Suprapubic skin (tissue), 4 donors: ENCODE measurements around the gene PTAFR. TPM values are rescaled to one million over a fixed set of nuclear protein-coding genes. Genes with fewer than 3 reads are reported as not detected.

Experiments
- DNase-seq, 2 donors: peaks; one replicate each; pipeline ENCODE4 v3.0.0-alpha.2; 2019; ENCODE audit warnings: low spot score in 2 of 2
- H3K27ac ChIP-seq: fragments of 200-600 bp; sonication (generic); one replicate; pipeline ENCODE4 v1.5.1; 2019
- H3K27me3 ChIP-seq: fragments of 200-600 bp; sonication (generic); one replicate; pipeline ENCODE4 v1.5.1; 2019
- H3K36me3 ChIP-seq: fragments of 200-600 bp; sonication (generic); one replicate; pipeline ENCODE4 v1.5.1; 2019
- H3K4me1 ChIP-seq: fragments of 200-600 bp; sonication (generic); one replicate; pipeline ENCODE4 v1.5.1; 2019
- H3K4me3 ChIP-seq: fragments of 200-600 bp; sonication (generic); one replicate; pipeline ENCODE4 v1.5.1; 2019; ENCODE audit warnings: mild to moderate bottlenecking
- H3K9me3 ChIP-seq: fragments of 200-600 bp; sonication (generic); one replicate; pipeline ENCODE4 v1.5.1; 2019
- CTCF ChIP-seq, 2 donors: fragments of 200-600 bp in 1 of 2; fragments of 450-650 bp in 1 of 2; sonication (generic) in 1 of 2; IDR thresholded peaks; one replicate each; pipeline ENCODE4 v1.5.1; 2016 to 2019; ENCODE audit warnings: antibody characterized with exemption in 2 of 2, mild to moderate bottlenecking in 1 of 2, moderate library complexity in 1 of 2
- EP300 ChIP-seq: sonication (generic); formaldehyde crosslinking; IDR thresholded peaks from one replicate; pipeline ENCODE4 v1.6.1; 2017; ENCODE audit warnings: antibody characterized with exemption
- POLR2A ChIP-seq, 2 donors: fragments of 450-650 bp; IDR thresholded peaks; one replicate each; pipeline ENCODE4 v1.6.1; 2017; ENCODE audit warnings: antibody characterized with exemption in 2 of 2, mild to moderate bottlenecking in 2 of 2, moderate library complexity in 2 of 2
- POLR2AphosphoS5 ChIP-seq, 3 donors: sonication (generic); formaldehyde crosslinking; IDR thresholded peaks; one replicate each; pipeline ENCODE4 v1.6.1; 2017; ENCODE audit warnings: antibody characterized with exemption in 3 of 3
- WGBS: methylation state at CpG from one replicate; pipeline ENCODE4 v1.1.5; 2018; 5-methylcytosine and 5-hydroxymethylcytosine counted together
- total RNA-seq, 4 donors: library from RNA; depleted of rRNA; stranded (reverse); fragments of >200 nt; gene quantifications; one replicate each; pipeline ENCODE4 v1.1.0, GENCODE V29; 2016

Gene PTAFR, protein sequence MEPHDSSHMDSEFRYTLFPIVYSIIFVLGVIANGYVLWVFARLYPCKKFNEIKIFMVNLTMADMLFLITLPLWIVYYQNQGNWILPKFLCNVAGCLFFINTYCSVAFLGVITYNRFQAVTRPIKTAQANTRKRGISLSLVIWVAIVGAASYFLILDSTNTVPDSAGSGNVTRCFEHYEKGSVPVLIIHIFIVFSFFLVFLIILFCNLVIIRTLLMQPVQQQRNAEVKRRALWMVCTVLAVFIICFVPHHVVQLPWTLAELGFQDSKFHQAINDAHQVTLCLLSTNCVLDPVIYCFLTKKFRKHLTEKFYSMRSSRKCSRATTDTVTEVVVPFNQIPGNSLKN
- 1 to 10 TPM; 3.3 to 6.8 (median 5.5) TPM for total RNA-seq

DNA sequence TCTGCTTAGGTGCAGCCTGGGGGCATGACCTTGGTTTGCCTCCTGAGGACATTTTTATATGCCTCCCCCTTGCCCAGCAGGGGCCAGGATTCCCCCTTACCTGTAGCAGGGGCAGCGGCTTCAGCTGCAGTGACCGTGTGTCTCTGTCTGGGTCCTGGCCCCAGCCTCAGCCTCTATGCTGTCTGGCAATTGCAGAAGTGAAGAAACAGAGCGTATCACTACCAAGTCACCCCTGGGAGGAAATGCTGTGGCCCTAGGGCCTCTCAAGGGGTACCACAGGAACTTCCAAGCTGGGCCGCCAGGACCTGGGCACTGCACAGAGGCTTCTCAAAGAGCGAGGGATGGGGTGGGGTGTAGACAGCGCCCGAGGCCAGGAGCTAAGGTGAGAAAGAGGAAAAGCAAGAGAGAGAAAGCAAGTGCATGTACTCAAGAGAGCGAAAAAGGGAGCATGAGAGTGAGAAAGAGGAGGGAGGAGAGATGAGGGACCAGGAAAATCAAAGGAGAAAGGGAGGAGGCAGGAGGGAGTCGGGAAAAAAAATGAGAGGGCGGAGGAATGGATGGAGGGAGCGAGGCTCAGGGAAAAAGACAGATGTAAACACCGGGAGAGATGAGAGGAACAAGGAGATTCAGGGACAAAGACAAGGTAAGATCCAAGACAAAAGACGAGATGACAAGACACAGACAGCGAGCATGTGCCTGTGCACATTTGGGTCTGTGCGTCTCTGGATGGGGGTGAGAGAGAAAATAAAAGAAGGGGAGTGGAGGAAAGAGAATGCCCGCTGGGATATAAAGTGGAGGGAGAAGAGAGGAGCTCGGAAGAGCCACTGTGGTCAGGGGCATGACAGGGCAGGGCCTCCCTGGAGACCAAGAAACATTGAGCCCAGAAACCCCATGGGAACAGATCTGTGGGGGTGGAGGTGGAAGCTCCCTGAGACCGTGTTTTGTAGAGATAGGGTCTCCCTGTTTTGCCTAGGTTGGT, at the start of gene PTAFR:
PTAFR (minus strand) TSS at position 199 of the 979 bp plus-strand sequence. CDS start 25,669 bp downstream, outside the sequence.
- peaks cover 11% of the 10 kb centered on the region for H3K4me1 ChIP-seq
- no peaks in the 10 kb centered on the region for H3K27me3 ChIP-seq
- H3K9me3 ChIP-seq = no peaks in the 10 kb centered on the region
- no peaks in the 10 kb centered on the region for H3K36me3 ChIP-seq
- DNase-seq = no peak
- TF ChIP-seq POLR2A (IDR thresholded peaks at IDR 0.05) (no peak), CTCF (IDR thresholded peaks at IDR 0.05) (no peak), EP300 (no peak), POLR2AphosphoS5 (IDR thresholded peaks at IDR 0.05) (no peak)
- H3K4me3 ChIP-seq = peak within 1 kb of the TSS; percentile 11
- 61% methylated on average over 18 of the region's 18 CpGs for WGBS
- H3K27ac ChIP-seq = no peak within 1 kb of the TSS

DNA sequence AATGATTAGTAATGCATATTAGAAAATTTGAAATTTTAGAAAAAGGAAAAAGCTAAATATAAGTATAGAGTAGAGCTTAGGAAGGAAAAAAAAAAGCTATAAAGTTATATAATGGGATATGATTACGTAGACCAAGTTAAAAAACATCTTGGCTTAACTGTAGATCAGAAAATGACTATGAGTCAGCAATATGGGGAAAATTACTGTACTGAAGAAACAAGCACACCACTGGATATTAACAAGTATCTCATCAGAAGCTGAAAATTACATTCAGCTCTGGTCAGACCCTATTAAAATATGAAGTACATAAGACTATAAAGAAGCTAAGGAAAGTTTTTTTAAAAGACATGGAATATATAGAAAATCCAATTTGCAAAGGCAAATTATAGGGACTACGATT, 36.8 kb upstream of the PTAFR start:
- WGBS = 47% methylated on average over 2 of the region's 2 CpGs
- DNase-seq = no peak
- no peak overlapping the region for H3K27ac ChIP-seq
- TF ChIP-seq POLR2A (IDR thresholded peaks at IDR 0.05) (no peak), EP300 (no peak), POLR2AphosphoS5 (IDR thresholded peaks at IDR 0.05) (no peak)
- H3K9me3 ChIP-seq = no peaks in the 10 kb centered on the region
- H3K4me1 ChIP-seq = no peaks in the 10 kb centered on the region
- no peak overlapping the region for H3K4me3 ChIP-seq
- H3K36me3 ChIP-seq = peaks cover 52% of the 10 kb centered on the region
- no peaks in the 10 kb centered on the region for H3K27me3 ChIP-seq

DNA sequence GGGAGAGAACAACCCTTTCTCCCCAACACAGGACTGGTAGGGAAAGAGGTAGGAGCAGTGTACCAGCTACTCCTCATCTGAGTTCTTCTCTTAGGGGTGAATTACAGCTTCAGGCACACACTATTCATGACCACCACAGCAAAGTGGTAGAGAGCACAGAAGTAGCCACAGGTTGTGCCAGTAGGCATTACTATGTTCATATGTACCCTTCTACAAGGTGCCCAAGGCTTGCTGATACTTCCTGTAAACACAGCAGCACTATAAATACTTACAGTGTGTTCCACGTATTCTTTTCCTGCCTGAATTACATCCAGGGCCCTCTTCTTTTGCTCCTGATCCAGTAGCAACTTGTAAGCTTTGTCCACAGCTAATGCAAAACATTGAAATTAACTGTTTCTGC, 33.2 kb upstream of the PTAFR start:
- H3K27me3 ChIP-seq = no peaks in the 10 kb centered on the region
- TF ChIP-seq EP300 (no peak), POLR2A (IDR thresholded peaks at IDR 0.05) (no peak), POLR2AphosphoS5 (IDR thresholded peaks at IDR 0.05) (no peak), CTCF (IDR thresholded peaks at IDR 0.05) (no peak)
- H3K4me3 ChIP-seq = no peak overlapping the region
- no peak overlapping the region for H3K27ac ChIP-seq
- no peak for DNase-seq
- H3K4me1 ChIP-seq = no peaks in the 10 kb centered on the region
- peaks cover 79% of the 10 kb centered on the region for H3K36me3 ChIP-seq
- 78% methylated on average over 1 of the region's 1 CpG for WGBS
- H3K9me3 ChIP-seq = no peaks in the 10 kb centered on the region

DNA sequence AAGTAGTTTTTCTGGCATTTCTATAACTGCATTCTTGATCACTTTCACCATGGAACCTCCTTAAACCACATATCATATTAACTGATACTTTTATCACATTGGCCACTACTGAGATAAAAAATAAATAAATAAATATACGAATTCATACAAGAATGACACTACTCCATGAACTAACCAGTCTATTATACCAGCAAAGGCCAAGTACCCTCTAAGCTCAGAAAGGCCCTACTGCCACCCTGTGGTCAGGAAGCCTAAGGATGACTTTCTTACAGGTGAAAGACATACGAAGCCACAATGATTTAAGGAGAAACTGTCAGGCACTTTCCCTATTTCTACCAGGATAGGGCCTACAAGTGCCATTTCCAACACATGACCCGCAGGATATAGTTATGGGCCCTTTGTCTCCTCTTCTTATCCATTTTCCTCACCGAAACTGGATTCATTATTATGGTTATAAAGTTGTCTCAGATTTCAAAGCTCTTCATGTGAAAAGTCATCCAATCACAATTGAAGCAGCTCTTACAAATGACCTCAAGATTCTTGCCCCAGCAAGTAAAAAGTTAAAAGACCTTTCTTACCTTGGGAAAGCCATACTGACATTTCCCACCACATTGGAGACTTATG, 32.4 kb upstream of the PTAFR start:
- H3K4me1 ChIP-seq = no peaks in the 10 kb centered on the region
- no peak overlapping the region for H3K4me3 ChIP-seq
- no peak for TF ChIP-seq POLR2A (IDR thresholded peaks at IDR 0.05)
- no peak for TF ChIP-seq POLR2AphosphoS5 (IDR thresholded peaks at IDR 0.05)
- no peak for TF ChIP-seq EP300
- peak; percentile 29 to 51 for TF ChIP-seq CTCF (IDR thresholded peaks at IDR 0.05)
- peaks cover 80% of the 10 kb centered on the region for H3K36me3 ChIP-seq
- no peaks in the 10 kb centered on the region for H3K9me3 ChIP-seq
- WGBS = 44% methylated on average over 4 of the region's 4 CpGs
- no peaks in the 10 kb centered on the region for H3K27me3 ChIP-seq
- DNase-seq = no peak
- no peak overlapping the region for H3K27ac ChIP-seq

GRCh38 chr1:28205243-28205642, 28.8 kb upstream of the PTAFR start:
- no peak for DNase-seq
- no peak overlapping the region for H3K4me3 ChIP-seq
- H3K27me3 ChIP-seq = no peaks in the 10 kb centered on the region
- TF ChIP-seq POLR2AphosphoS5 (IDR thresholded peaks at IDR 0.05) = no peak
- no peak for TF ChIP-seq POLR2A (IDR thresholded peaks at IDR 0.05)
- TF ChIP-seq CTCF (IDR thresholded peaks at IDR 0.05) = no peak
- no peak for TF ChIP-seq EP300
- no peaks in the 10 kb centered on the region for H3K4me1 ChIP-seq
- no peak overlapping the region for H3K27ac ChIP-seq
- no peaks in the 10 kb centered on the region for H3K9me3 ChIP-seq
- WGBS = 85% methylated on average over 4 of the region's 4 CpGs
- peaks cover 91% of the 10 kb centered on the region for H3K36me3 ChIP-seq
